ENCODE data around the gene LYRM4. TPM values are rescaled to one million over a fixed set of nuclear protein-coding genes. Genes with fewer than 3 reads are reported as not detected.

Gene LYRM4
- total and polyA plus RNA-seq, 2 experiments from 2014 or later: 51.0 to 62.0 TPM

DNA sequence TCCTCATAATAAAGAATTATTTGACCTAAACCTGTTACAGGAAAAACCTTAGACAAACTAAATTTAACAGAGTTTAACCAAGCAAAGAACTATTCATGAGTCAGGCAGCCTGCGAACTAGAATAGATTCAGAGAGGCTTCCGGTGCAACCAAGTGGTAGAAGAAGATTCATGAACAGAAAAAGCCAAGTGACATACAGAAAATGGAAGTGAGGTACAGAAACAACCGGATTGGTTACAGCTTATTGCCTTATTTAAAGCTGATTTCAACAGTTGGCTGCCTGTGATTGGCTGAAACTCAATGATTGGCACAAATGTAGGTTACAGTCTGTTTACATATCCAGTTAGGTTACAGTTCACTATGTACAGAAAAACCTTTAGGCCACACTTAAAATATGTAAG lies 165.5 kb downstream of the LYRM4 start:
- no peaks in the 10 kb centered on the region for H3K36me3 ChIP-seq (ENCODE audit: insufficient read depth)
- 0 out of 2 replicates have a peak, but pooled peaks cover 3% of the 10 kb centered on the region for H4K20me1 ChIP-seq (replicated peaks; ENCODE audit: insufficient read depth)
- H3K27me3 Mint-ChIP-seq (ENCODE audit: insufficient read depth, low read depth, poor library complexity): peaks cover 2% of the 10 kb centered on the region
- no peak overlapping the region for H3K27ac Mint-ChIP-seq
- H3K9me3 Mint-ChIP-seq: no peaks in the 10 kb centered on the region
- H3K4me1 Mint-ChIP-seq: 0 out of 3 replicates have a peak, but pooled peaks cover 2% of the 10 kb centered on the region
- H3F3A ChIP-seq (replicated peaks; ENCODE audit: low read depth): no peaks in the 10 kb centered on the region
- no peak overlapping the region for H3K27ac ChIP-seq (ENCODE audit: low read depth)
- no peaks in the 10 kb centered on the region for H3K4me1 ChIP-seq (ENCODE audit: insufficient read depth)
- H3K9me2 ChIP-seq (ENCODE audit: insufficient read depth): no peaks in the 10 kb centered on the region
- no peaks in the 10 kb centered on the region for H3K27me3 ChIP-seq (ENCODE audit: insufficient read depth)
- no peak overlapping the region for H2AFZ ChIP-seq
- ATAC-seq: no peak
- no peak for DNase-seq (ENCODE audit: low spot score)
- TF ChIP-seq EZH2phosphoT487 (IDR thresholded peaks at IDR 0.05; ENCODE audit: unreplicated experiment) (no peak), ZNF114 (CRISPR knock-in tag; IDR thresholded peaks at IDR 0.05) (no peak), ZNF331 (CRISPR knock-in tag; IDR thresholded peaks at IDR 0.05; ENCODE audit: low read depth) (no peak), JUNB (IDR thresholded peaks at IDR 0.05; ENCODE audit: unreplicated experiment) (no peak), EZH2 (IDR thresholded peaks at IDR 0.05; ENCODE audit: low read depth, unreplicated experiment) (no peak), POLR2AphosphoS5 (IDR thresholded peaks at IDR 0.05; ENCODE audit: low read depth) (no peak), STAT1 (IDR thresholded peaks at IDR 0.05; ENCODE audit: unreplicated experiment) (no peak)
- TF ChIP-seq, protein P1, sequence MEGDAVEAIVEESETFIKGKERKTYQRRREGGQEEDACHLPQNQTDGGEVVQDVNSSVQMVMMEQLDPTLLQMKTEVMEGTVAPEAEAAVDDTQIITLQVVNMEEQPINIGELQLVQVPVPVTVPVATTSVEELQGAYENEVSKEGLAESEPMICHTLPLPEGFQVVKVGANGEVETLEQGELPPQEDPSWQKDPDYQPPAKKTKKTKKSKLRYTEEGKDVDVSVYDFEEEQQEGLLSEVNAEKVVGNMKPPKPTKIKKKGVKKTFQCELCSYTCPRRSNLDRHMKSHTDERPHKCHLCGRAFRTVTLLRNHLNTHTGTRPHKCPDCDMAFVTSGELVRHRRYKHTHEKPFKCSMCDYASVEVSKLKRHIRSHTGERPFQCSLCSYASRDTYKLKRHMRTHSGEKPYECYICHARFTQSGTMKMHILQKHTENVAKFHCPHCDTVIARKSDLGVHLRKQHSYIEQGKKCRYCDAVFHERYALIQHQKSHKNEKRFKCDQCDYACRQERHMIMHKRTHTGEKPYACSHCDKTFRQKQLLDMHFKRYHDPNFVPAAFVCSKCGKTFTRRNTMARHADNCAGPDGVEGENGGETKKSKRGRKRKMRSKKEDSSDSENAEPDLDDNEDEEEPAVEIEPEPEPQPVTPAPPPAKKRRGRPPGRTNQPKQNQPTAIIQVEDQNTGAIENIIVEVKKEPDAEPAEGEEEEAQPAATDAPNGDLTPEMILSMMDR (conservative IDR thresholded peaks at IDR 0.05; ENCODE audit: low read depth in 2 of 2): no peak
- TF ChIP-seq, protein P2, sequence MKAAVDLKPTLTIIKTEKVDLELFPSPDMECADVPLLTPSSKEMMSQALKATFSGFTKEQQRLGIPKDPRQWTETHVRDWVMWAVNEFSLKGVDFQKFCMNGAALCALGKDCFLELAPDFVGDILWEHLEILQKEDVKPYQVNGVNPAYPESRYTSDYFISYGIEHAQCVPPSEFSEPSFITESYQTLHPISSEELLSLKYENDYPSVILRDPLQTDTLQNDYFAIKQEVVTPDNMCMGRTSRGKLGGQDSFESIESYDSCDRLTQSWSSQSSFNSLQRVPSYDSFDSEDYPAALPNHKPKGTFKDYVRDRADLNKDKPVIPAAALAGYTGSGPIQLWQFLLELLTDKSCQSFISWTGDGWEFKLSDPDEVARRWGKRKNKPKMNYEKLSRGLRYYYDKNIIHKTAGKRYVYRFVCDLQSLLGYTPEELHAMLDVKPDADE (IDR thresholded peaks at IDR 0.05): no peak
- TF ChIP-seq, protein P3, sequence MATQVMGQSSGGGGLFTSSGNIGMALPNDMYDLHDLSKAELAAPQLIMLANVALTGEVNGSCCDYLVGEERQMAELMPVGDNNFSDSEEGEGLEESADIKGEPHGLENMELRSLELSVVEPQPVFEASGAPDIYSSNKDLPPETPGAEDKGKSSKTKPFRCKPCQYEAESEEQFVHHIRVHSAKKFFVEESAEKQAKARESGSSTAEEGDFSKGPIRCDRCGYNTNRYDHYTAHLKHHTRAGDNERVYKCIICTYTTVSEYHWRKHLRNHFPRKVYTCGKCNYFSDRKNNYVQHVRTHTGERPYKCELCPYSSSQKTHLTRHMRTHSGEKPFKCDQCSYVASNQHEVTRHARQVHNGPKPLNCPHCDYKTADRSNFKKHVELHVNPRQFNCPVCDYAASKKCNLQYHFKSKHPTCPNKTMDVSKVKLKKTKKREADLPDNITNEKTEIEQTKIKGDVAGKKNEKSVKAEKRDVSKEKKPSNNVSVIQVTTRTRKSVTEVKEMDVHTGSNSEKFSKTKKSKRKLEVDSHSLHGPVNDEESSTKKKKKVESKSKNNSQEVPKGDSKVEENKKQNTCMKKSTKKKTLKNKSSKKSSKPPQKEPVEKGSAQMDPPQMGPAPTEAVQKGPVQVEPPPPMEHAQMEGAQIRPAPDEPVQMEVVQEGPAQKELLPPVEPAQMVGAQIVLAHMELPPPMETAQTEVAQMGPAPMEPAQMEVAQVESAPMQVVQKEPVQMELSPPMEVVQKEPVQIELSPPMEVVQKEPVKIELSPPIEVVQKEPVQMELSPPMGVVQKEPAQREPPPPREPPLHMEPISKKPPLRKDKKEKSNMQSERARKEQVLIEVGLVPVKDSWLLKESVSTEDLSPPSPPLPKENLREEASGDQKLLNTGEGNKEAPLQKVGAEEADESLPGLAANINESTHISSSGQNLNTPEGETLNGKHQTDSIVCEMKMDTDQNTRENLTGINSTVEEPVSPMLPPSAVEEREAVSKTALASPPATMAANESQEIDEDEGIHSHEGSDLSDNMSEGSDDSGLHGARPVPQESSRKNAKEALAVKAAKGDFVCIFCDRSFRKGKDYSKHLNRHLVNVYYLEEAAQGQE (IDR thresholded peaks at IDR 0.05; ENCODE audit: unreplicated experiment): no peak
- TF ChIP-seq, protein P4, sequence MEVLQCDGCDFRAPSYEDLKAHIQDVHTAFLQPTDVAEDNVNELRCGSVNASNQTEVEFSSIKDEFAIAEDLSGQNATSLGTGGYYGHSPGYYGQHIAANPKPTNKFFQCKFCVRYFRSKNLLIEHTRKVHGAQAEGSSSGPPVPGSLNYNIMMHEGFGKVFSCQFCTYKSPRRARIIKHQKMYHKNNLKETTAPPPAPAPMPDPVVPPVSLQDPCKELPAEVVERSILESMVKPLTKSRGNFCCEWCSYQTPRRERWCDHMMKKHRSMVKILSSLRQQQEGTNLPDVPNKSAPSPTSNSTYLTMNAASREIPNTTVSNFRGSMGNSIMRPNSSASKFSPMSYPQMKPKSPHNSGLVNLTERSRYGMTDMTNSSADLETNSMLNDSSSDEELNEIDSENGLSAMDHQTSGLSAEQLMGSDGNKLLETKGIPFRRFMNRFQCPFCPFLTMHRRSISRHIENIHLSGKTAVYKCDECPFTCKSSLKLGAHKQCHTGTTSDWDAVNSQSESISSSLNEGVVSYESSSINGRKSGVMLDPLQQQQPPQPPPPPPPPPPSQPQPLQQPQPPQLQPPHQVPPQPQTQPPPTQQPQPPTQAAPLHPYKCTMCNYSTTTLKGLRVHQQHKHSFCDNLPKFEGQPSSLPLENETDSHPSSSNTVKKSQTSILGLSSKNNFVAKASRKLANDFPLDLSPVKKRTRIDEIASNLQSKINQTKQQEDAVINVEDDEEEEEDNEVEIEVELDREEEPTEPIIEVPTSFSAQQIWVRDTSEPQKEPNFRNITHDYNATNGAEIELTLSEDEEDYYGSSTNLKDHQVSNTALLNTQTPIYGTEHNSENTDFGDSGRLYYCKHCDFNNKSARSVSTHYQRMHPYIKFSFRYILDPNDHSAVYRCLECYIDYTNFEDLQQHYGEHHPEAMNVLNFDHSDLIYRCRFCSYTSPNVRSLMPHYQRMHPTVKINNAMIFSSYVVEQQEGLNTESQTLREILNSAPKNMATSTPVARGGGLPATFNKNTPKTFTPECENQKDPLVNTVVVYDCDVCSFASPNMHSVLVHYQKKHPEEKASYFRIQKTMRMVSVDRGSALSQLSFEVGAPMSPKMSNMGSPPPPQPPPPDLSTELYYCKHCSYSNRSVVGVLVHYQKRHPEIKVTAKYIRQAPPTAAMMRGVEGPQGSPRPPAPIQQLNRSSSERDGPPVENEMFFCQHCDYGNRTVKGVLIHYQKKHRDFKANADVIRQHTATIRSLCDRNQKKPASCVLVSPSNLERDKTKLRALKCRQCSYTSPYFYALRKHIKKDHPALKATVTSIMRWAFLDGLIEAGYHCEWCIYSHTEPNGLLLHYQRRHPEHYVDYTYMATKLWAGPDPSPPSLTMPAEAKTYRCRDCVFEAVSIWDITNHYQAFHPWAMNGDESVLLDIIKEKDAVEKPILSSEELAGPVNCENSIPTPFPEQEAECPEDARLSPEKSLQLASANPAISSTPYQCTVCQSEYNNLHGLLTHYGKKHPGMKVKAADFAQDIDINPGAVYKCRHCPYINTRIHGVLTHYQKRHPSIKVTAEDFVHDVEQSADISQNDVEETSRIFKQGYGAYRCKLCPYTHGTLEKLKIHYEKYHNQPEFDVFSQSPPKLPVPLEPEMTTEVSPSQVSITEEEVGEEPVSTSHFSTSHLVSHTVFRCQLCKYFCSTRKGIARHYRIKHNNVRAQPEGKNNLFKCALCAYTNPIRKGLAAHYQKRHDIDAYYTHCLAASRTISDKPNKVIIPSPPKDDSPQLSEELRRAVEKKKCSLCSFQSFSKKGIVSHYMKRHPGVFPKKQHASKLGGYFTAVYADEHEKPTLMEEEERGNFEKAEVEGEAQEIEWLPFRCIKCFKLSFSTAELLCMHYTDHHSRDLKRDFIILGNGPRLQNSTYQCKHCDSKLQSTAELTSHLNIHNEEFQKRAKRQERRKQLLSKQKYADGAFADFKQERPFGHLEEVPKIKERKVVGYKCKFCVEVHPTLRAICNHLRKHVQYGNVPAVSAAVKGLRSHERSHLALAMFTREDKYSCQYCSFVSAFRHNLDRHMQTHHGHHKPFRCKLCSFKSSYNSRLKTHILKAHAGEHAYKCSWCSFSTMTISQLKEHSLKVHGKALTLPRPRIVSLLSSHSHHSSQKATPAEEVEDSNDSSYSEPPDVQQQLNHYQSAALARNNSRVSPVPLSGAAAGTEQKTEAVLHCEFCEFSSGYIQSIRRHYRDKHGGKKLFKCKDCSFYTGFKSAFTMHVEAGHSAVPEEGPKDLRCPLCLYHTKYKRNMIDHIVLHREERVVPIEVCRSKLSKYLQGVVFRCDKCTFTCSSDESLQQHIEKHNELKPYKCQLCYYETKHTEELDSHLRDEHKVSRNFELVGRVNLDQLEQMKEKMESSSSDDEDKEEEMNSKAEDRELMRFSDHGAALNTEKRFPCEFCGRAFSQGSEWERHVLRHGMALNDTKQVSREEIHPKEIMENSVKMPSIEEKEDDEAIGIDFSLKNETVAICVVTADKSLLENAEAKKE (CRISPR knock-in tag; IDR thresholded peaks at IDR 0.05): no peak
- no peaks in the 10 kb centered on the region for H3K79me2 ChIP-seq (replicated peaks; ENCODE audit: insufficient read depth)
- H3K4me3 ChIP-seq: no peak overlapping the region
- H3K4me3 Mint-ChIP-seq: no peak overlapping the region
- H3K36me3 Mint-ChIP-seq (ENCODE audit: low read depth): no peaks in the 10 kb centered on the region
- H3K4me2 ChIP-seq: no peak overlapping the region
